ENCODE data around the gene SNORC.

The SNORC gene

GRCh38 chr2:232865165-232865564 lies 4.9 kb upstream of the SNORC start:
- H3K79me2 ChIP-seq (ENCODE audit: control insufficient read depth, low read length), result no peaks in the 10 kb centered on the region
- H3K4me2 ChIP-seq (ENCODE audit: low read length), result no peak overlapping the region
- H3F3A ChIP-seq (ENCODE audit: control insufficient read depth, insufficient read depth), result 0 out of 2 replicates have a peak, but pooled peaks cover 3% of the 10 kb centered on the region
- H3K9me2 ChIP-seq (replicated peaks; ENCODE audit: control insufficient read depth, low read length), result no peaks in the 10 kb centered on the region
- H3K27ac ChIP-seq (ENCODE audit: low read depth, low read length), result no peak overlapping the region
- H3K9me3 ChIP-seq (ENCODE audit: control insufficient read depth, insufficient read depth, low read length), result no peaks in the 10 kb centered on the region
- TF ChIP-seq CTCF (IDR thresholded peaks at IDR 0.05; ENCODE audit: low read depth, low read length, poor library complexity, severe bottlenecking) (no peak), EZH2phosphoT487 (IDR thresholded peaks at IDR 0.05; ENCODE audit: borderline replicate concordance, low read length) (no peak)
- H3K36me3 ChIP-seq (ENCODE audit: control insufficient read depth, low read length), result no peaks in the 10 kb centered on the region
- no peaks in the 10 kb centered on the region for H3K27me3 ChIP-seq (ENCODE audit: control insufficient read depth, low read length)
- H3K4me3 ChIP-seq (ENCODE audit: low read length), result no peak overlapping the region
- no peaks in the 10 kb centered on the region for H3K4me1 ChIP-seq (ENCODE audit: control insufficient read depth, low read length)
- H4K20me1 ChIP-seq (ENCODE audit: control insufficient read depth, insufficient read depth, low read depth, low read length), result no peaks in the 10 kb centered on the region

- Histone ChIP-seq H3K4me3 (ENCODE audit: low read length) (no peak overlapping the region), H3K9me2 (replicated peaks; ENCODE audit: control insufficient read depth, low read length) (no peaks in the 10 kb centered on the region), H3K27ac (ENCODE audit: low read depth, low read length) (no peak overlapping the region), H3F3A (ENCODE audit: control insufficient read depth, insufficient read depth) (0 out of 2 replicates have a peak, but pooled peaks cover 3% of the 10 kb centered on the region), H3K9me3 (ENCODE audit: control insufficient read depth, insufficient read depth, low read length) (no peaks in the 10 kb centered on the region), H4K20me1 (ENCODE audit: control insufficient read depth, insufficient read depth, low read depth, low read length) (no peaks in the 10 kb centered on the region), H3K27me3 (ENCODE audit: control insufficient read depth, low read length) (no peaks in the 10 kb centered on the region), H3K79me2 (ENCODE audit: control insufficient read depth, low read length) (no peaks in the 10 kb centered on the region), H3K36me3 (ENCODE audit: control insufficient read depth, low read length) (no peaks in the 10 kb centered on the region), H3K4me2 (ENCODE audit: low read length) (no peak overlapping the region), H3K4me1 (ENCODE audit: control insufficient read depth, low read length) (no peaks in the 10 kb centered on the region)
- TF ChIP-seq EZH2phosphoT487 (IDR thresholded peaks at IDR 0.05; ENCODE audit: borderline replicate concordance, low read length) (no peak), CTCF (IDR thresholded peaks at IDR 0.05; ENCODE audit: low read depth, low read length, poor library complexity, severe bottlenecking) (no peak)
Measured at GRCh38 chr2:232866104-232866503, 4.0 kb upstream of the SNORC start.

- Histone ChIP-seq H3K4me3 (ENCODE audit: low read length) (no peak overlapping the region), H3K9me2 (replicated peaks; ENCODE audit: control insufficient read depth, low read length) (no peaks in the 10 kb centered on the region), H3K4me2 (ENCODE audit: low read length) (no peak overlapping the region), H4K20me1 (ENCODE audit: control insufficient read depth, insufficient read depth, low read depth, low read length) (no peaks in the 10 kb centered on the region), H3K9me3 (ENCODE audit: control insufficient read depth, insufficient read depth, low read length) (no peaks in the 10 kb centered on the region), H3K36me3 (ENCODE audit: control insufficient read depth, low read length) (no peaks in the 10 kb centered on the region), H3F3A (ENCODE audit: control insufficient read depth, insufficient read depth) (no peaks in the 10 kb centered on the region), H3K27ac (ENCODE audit: low read depth, low read length) (no peak overlapping the region), H3K27me3 (ENCODE audit: control insufficient read depth, low read length) (no peaks in the 10 kb centered on the region), H3K79me2 (ENCODE audit: control insufficient read depth, low read length) (no peaks in the 10 kb centered on the region), H3K4me1 (ENCODE audit: control insufficient read depth, low read length) (no peaks in the 10 kb centered on the region)
- TF ChIP-seq EZH2phosphoT487 (IDR thresholded peaks at IDR 0.05; ENCODE audit: borderline replicate concordance, low read length) (no peak), CTCF (IDR thresholded peaks at IDR 0.05; ENCODE audit: low read depth, low read length, poor library complexity, severe bottlenecking) (no peak)
Measured at GRCh38 chr2:232869138-232870017, 686 bp upstream of the SNORC start.

Measured in DOHH2 (cell line).